HL-60 (cell line): ENCODE measurements around the gene HLA-DPA1.
A peak's percentile ranks its signal among the peaks of the same experiment; 100 is the strongest.

Source experiments
- DNase-seq, 2 experiments: peaks; one replicate each; pipeline ENCODE4 v3.0.0-alpha.2; 2010 to 2020; ENCODE audit warnings: low read depth in 1 of 2, low spot score in 1 of 2
- H3K27ac ChIP-seq: fragments of 250-450 bp; sonication (Bioruptor Pico); replicated peaks from 2 replicates; pipeline ENCODE4 v1.5.1; 2020; ENCODE audit warnings: mild to moderate bottlenecking, moderate library complexity
- H3K27me3 ChIP-seq: fragments of 250-450 bp; sonication (Bioruptor Pico); 2 replicates; pipeline ENCODE4 v1.5.1; 2021; ENCODE audit warnings: mild to moderate bottlenecking, moderate library complexity; ENCODE audit not compliant: insufficient read depth, poor library complexity, severe bottlenecking
- H3K4me3 ChIP-seq: replicated peaks from 2 replicates; pipeline ENCODE4 v1.5.1; 2011; ENCODE audit warnings: mild to moderate bottlenecking, control low read depth, low read length; ENCODE audit not compliant: insufficient read depth
- GABPA ChIP-seq: IDR thresholded peaks from 2 replicates; pipeline ENCODE4 v1.6.1; 2012; ENCODE audit warnings: low read depth
- POLR2AphosphoS5 ChIP-seq: IDR thresholded peaks from 2 replicates; pipeline ENCODE4 v1.6.1; 2012; ENCODE audit warnings: low read depth
- SPI1 ChIP-seq: IDR thresholded peaks from 2 replicates; pipeline ENCODE4 v1.6.1; 2012; ENCODE audit warnings: low read depth, mild to moderate bottlenecking, borderline replicate concordance
- TF ChIP-seq, protein P1 (sequence below): IDR thresholded peaks from 2 replicates; pipeline ENCODE4 v1.6.1; 2012; ENCODE audit warnings: low read depth; ENCODE audit not compliant: insufficient replicate concordance
- TF ChIP-seq, protein P2 (sequence below): IDR thresholded peaks from one replicate; pipeline ENCODE4 v1.5.1; 2011; ENCODE audit warnings: low read length, control low read depth, inconsistent platforms; ENCODE audit not compliant: insufficient read depth

Gene HLA-DPA1

DNA sequence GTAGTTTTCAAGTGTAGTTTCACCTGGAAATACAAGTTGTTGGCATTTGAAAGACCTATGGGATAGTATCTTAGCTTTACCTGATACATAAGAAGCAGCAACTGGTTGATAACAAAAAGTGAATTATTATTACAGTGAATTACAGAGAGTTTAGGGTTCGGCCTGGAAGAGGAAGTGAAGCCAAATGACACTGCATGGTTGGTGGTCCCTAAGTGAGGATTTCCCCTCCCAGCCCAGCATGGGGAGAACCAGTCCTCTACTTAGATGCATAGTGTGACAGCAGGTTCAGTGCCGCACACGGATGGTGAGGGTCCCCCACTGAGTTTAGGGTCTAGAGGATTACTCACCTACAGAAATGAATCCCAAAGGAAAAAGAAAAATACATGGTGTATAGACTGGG is 20.4 kb upstream of the HLA-DPA1 start:
- DNase-seq: no peak
- Histone ChIP-seq H3K4me3 (no peak overlapping the region), H3K27ac (no peak overlapping the region), H3K27me3 (peaks cover 6% of the 10 kb centered on the region)
- TF ChIP-seq POLR2AphosphoS5 (no peak), GABPA (no peak), SPI1 (no peak)
- TF ChIP-seq, protein P1, sequence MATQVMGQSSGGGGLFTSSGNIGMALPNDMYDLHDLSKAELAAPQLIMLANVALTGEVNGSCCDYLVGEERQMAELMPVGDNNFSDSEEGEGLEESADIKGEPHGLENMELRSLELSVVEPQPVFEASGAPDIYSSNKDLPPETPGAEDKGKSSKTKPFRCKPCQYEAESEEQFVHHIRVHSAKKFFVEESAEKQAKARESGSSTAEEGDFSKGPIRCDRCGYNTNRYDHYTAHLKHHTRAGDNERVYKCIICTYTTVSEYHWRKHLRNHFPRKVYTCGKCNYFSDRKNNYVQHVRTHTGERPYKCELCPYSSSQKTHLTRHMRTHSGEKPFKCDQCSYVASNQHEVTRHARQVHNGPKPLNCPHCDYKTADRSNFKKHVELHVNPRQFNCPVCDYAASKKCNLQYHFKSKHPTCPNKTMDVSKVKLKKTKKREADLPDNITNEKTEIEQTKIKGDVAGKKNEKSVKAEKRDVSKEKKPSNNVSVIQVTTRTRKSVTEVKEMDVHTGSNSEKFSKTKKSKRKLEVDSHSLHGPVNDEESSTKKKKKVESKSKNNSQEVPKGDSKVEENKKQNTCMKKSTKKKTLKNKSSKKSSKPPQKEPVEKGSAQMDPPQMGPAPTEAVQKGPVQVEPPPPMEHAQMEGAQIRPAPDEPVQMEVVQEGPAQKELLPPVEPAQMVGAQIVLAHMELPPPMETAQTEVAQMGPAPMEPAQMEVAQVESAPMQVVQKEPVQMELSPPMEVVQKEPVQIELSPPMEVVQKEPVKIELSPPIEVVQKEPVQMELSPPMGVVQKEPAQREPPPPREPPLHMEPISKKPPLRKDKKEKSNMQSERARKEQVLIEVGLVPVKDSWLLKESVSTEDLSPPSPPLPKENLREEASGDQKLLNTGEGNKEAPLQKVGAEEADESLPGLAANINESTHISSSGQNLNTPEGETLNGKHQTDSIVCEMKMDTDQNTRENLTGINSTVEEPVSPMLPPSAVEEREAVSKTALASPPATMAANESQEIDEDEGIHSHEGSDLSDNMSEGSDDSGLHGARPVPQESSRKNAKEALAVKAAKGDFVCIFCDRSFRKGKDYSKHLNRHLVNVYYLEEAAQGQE: no peak
- TF ChIP-seq, protein P2, sequence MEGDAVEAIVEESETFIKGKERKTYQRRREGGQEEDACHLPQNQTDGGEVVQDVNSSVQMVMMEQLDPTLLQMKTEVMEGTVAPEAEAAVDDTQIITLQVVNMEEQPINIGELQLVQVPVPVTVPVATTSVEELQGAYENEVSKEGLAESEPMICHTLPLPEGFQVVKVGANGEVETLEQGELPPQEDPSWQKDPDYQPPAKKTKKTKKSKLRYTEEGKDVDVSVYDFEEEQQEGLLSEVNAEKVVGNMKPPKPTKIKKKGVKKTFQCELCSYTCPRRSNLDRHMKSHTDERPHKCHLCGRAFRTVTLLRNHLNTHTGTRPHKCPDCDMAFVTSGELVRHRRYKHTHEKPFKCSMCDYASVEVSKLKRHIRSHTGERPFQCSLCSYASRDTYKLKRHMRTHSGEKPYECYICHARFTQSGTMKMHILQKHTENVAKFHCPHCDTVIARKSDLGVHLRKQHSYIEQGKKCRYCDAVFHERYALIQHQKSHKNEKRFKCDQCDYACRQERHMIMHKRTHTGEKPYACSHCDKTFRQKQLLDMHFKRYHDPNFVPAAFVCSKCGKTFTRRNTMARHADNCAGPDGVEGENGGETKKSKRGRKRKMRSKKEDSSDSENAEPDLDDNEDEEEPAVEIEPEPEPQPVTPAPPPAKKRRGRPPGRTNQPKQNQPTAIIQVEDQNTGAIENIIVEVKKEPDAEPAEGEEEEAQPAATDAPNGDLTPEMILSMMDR: no peak

DNA sequence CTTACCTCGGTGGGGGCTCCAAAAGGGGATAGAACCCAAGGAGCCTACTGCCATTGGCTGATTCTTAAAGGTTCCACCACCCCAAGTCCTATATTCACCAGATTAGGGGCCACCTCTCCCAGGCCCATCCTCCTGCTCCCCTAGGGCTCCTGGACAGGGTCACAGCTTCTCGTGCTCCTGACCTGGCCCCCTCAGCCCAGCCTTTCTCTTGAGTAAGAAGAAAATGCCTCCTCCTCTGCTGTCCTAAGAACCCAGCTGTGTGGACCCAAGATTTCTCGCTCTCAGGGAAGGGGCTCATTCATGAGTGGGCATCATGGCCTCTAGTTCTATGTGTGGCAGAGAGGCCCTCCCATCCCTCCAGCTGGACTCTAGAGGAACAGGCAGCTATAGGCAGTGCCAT is 18.9 kb upstream of the HLA-DPA1 start:
- peaks cover 4% of the 10 kb centered on the region for H3K27me3 ChIP-seq
- no peak for DNase-seq
- no peak overlapping the region for H3K27ac ChIP-seq
- TF ChIP-seq, protein P1: no peak
- TF ChIP-seq SPI1: no peak
- no peak for TF ChIP-seq GABPA
- TF ChIP-seq, protein P2: no peak
- no peak for TF ChIP-seq POLR2AphosphoS5
- H3K4me3 ChIP-seq: no peak overlapping the region

DNA sequence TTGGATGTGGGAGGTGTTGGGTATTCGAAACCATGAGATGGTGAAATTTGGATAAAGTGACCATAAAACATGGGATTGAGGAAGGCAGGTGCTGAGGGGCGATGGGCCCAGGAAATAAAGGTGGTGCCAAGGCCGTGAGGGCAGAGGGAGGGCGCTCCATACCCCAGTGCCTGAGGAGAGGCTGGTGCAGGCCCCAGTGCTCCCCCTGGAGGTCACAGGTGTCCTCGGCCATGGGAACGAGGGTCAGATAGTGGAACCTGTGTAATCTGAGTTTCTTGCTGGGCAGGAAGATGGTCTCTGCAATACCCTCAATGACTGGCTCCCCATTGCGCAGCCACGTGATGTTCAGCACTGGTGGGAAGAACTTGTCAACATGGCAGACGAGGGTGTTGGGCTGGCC is 18.5 kb upstream of the HLA-DPA1 start:
- TF ChIP-seq, protein P2: peak; percentile 53
- TF ChIP-seq POLR2AphosphoS5: no peak
- no peak overlapping the region for H3K4me3 ChIP-seq
- no peak overlapping the region for H3K27ac ChIP-seq
- peaks cover 3% of the 10 kb centered on the region for H3K27me3 ChIP-seq
- peak in 1 of 2 experiments; percentile 34 for DNase-seq

DNA sequence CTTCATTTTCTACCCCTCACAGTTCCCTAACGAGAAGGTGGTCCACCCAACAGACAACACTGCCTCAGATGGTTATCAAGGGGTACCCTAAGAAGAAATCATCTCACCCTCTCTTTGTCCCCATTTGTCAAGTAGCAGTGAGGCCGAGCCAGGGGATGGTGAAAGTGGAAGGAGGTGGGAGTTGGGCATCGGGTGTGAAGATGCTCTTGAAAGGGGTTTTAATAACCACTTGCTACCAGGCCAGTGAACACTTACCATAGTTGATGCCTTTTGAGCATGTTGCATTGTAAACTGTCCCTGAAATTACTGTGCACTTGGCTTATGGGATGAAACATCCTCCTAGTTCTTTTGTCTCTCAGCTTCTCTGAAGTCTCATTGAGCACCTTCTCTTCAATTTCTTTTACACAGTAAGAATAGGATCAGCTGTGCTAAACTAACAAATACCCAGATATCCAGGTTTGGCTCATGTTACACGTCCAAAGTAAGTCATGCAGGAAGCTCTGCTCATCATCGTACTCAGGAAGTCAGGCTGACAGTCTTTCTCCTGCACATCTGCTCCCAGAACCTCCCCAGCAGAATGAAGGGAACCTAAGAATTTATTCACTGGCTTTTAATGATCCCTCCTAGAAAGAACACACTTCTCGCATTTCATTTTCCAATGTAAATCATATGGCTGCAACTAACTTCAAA is 15.6 kb upstream of the HLA-DPA1 start:
- TF ChIP-seq SPI1 (no peak), POLR2AphosphoS5 (no peak), GABPA (no peak)
- TF ChIP-seq, protein P2: no peak
- TF ChIP-seq, protein P1: no peak
- Histone ChIP-seq H3K4me3 (no peak overlapping the region), H3K27me3 (peaks cover 3% of the 10 kb centered on the region), H3K27ac (no peak overlapping the region)
- DNase-seq: no peak
